Measurements from ENCODE around the gene RDX. TPM values are rescaled to one million over a fixed set of nuclear protein-coding genes. Genes with fewer than 3 reads are reported as not detected.
"Not testable (repeated sequence)": the region's sequence is repeated elsewhere in the genome, so short reads cannot be mapped to it uniquely, and the experiment has no call there.

The RDX gene
- total RNA-seq, 1 experiment from 2014 or later = 67.6 TPM

- no peak for DNase-seq (ENCODE audit: low read depth)
Measured at GRCh38 chr11:110200836-110201235, 95.6 kb downstream of the RDX start.

- peak; percentile 77 for DNase-seq (ENCODE audit: low read depth)
Measured at GRCh38 chr11:110200241-110200640, 96.2 kb downstream of the RDX start.

GRCh38 chr11:110199184-110199981 lies 97.0 kb downstream of the RDX start:
- no peak for DNase-seq (ENCODE audit: low read depth)

GRCh38 chr11:110198031-110198729 lies 98.2 kb downstream of the RDX start:
- DNase-seq (ENCODE audit: low read depth) = no peak

GRCh38 chr11:110196884-110197420 lies 99.5 kb downstream of the RDX start:
- DNase-seq (ENCODE audit: low read depth) = no peak

GRCh38 chr11:110196241-110196754 lies 100.1 kb downstream of the RDX start:
- DNase-seq (ENCODE audit: low read depth) = peak; percentile 94

GRCh38 chr11:110194211-110194766 lies 102.1 kb downstream of the RDX start:
- DNase-seq (ENCODE audit: low read depth) = peak; percentile 94

GRCh38 chr11:110192604-110193282 lies 103.7 kb downstream of the RDX start:
- DNase-seq (ENCODE audit: low read depth) = not testable (repeated sequence)

- DNase-seq (ENCODE audit: low read depth) = no peak
Measured at GRCh38 chr11:110190885-110191284, 105.5 kb downstream of the RDX start.

- DNase-seq (ENCODE audit: low read depth) = no peak
Measured at GRCh38 chr11:110187731-110188130, 108.7 kb downstream of the RDX start.

GRCh38 chr11:110186867-110187266 lies 109.5 kb downstream of the RDX start:
- DNase-seq (ENCODE audit: low read depth) = no peak

- DNase-seq (ENCODE audit: low read depth) = no peak
Measured at GRCh38 chr11:110186456-110186855, 110.0 kb downstream of the RDX start.

- no peak for DNase-seq (ENCODE audit: low read depth)
Measured at GRCh38 chr11:110185599-110185998, 110.8 kb downstream of the RDX start.

- DNase-seq (ENCODE audit: low read depth) = peak; percentile 59
Measured at GRCh38 chr11:110185121-110185591, 111.3 kb downstream of the RDX start.

GRCh38 chr11:110184456-110184855 lies 112.0 kb downstream of the RDX start:
- no peak for DNase-seq (ENCODE audit: low read depth)

- DNase-seq (ENCODE audit: low read depth) = peak; percentile 87
Measured at GRCh38 chr11:110182886-110183285, 113.5 kb downstream of the RDX start.

GRCh38 chr11:110179064-110179463 lies 117.3 kb downstream of the RDX start:
- DNase-seq (ENCODE audit: low read depth) = no peak

- DNase-seq (ENCODE audit: low read depth) = no peak
Measured at GRCh38 chr11:110177086-110177456, 119.3 kb downstream of the RDX start.

GRCh38 chr11:110176366-110177085 lies 119.9 kb downstream of the RDX start:
- peak; percentile 54 for DNase-seq (ENCODE audit: low read depth)

GRCh38 chr11:110174645-110175310 lies 121.6 kb downstream of the RDX start:
- DNase-seq (ENCODE audit: low read depth) = no peak
